PFSK-1 (cell line): ENCODE data around the gene SLC10A4.

Experiments used
- FOXP2 ChIP-seq: optimal IDR thresholded peaks from 2 replicates; pipeline ENCODE3; 2011; ENCODE audit warnings: borderline replicate concordance, control low read depth, inconsistent platforms; ENCODE audit not compliant: insufficient read depth; ENCODE audit errors: extremely low read length, extremely low read depth
- POLR2AphosphoS5 ChIP-seq: IDR thresholded peaks from 2 replicates; pipeline ENCODE4 v1.6.1; 2012; ENCODE audit warnings: low read depth, mild to moderate bottlenecking, control low read depth, low read length, moderate library complexity
- REST ChIP-seq, 2 experiments: IDR thresholded peaks; 2 replicates each; pipeline versions ENCODE4 v1.6.1 to v1.8.0; 2011 to 2012; ENCODE audit warnings: low read depth in 2 of 2, low read length in 2 of 2, control low read depth in 1 of 2, inconsistent platforms in 1 of 2, mild to moderate bottlenecking in 1 of 2, moderate library complexity in 1 of 2; ENCODE audit not compliant: insufficient read depth in 1 of 2
- SIN3A ChIP-seq: IDR thresholded peaks from 2 replicates; pipeline ENCODE4 v1.6.1; 2012; ENCODE audit warnings: mild to moderate bottlenecking, low read length, moderate library complexity, borderline replicate concordance; ENCODE audit not compliant: insufficient read depth
- TAF1 ChIP-seq: IDR thresholded peaks from 2 replicates; pipeline ENCODE4 v1.6.1; 2012; ENCODE audit warnings: low read length, control low read depth, borderline replicate concordance; ENCODE audit not compliant: insufficient read depth

The SLC10A4 gene

DNA sequence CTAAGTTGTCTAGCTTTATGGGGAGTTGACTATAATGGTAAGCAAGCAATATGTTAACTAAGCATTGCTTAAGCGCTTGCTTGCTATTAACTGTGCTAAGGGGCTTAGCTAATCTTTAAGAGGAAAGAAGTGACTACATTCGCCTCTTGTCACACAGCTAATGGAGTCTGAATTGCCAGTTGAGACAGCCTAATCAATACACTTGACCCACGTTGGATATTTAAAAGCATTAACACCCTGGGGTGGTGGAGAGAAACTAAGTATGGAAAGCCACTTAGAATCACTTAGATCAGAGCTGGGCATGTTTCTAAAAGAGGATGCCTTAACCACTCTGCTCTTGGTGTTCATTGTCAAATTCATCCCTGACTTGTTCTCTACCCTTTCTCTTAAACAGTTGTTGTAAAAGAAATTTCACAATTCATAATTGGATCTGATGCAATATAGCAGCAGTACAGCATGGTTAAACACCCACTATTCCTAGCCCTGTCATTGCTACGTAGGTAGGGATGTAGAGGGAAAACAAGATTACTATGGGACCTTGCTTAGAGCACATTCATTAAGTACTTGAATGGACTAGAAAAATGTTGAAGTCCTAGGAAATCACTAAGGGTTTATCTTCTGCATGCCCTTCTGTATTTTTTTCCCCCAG, 10.4 kb downstream of the SLC10A4 start:
- TF ChIP-seq SIN3A (no peak), POLR2AphosphoS5 (no peak), TAF1 (no peak), FOXP2 (no peak), REST (IDR thresholded peaks at IDR 0.05; ENCODE audit: insufficient read depth in 1 of 2, low read depth in 2 of 2, low read length in 2 of 2) (no peak)

DNA sequence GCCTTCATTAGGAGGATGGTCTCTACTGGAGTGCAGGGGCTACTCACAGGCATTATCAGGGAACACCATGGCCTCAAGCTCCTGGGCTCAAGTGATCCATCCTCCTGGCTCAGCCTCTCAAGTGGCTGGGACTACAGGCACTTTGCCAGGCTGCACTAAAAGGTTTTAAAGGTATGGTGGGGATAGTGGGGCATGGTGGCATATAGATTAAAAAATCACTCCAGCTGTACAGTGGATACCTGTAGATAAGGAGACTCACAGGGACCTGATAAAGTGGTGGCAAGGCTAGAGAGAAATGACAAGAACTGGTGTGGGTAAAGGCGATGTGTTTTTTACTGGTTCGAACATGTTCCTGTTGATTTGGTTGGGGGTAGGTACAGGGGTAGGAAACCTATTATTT, 12.8 kb downstream of the SLC10A4 start:
- no peak for TF ChIP-seq FOXP2
- no peak for TF ChIP-seq POLR2AphosphoS5
- TF ChIP-seq TAF1: no peak
- no peak for TF ChIP-seq SIN3A
- TF ChIP-seq REST (IDR thresholded peaks at IDR 0.05; ENCODE audit: insufficient read depth in 1 of 2, low read depth in 2 of 2, low read length in 2 of 2): no peak

DNA sequence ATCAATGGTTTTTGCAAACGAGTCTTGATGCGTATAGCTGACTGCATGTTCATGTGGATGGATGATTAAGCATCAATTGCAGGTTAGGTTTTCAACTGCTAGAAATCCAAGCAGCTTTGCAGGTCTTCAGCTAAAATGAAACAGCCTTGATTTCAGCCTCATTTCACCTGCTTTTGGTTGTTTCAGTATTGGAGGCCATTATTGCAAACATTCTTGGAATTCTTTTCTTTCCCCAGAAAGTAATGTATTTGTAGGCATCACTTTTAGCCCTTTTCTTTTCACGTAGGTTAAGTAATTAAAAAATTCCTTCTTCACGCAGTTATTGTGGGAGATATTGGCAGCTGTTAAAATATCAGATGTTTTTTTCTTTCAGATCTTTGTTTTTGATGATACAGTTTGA, 15.8 kb downstream of the SLC10A4 start:
- TF ChIP-seq POLR2AphosphoS5 (no peak), REST (IDR thresholded peaks at IDR 0.05; ENCODE audit: insufficient read depth in 1 of 2, low read depth in 2 of 2, low read length in 2 of 2) (no peak)

GRCh38 chr4:48499551-48500066, 16.5 kb downstream of the SLC10A4 start:
- TF ChIP-seq POLR2AphosphoS5: no peak
- no peak for TF ChIP-seq TAF1

- TF ChIP-seq TAF1: no peak
These were observed 20.3 kb downstream of the SLC10A4 start for GRCh38 chr4:48503233-48504025.

DNA sequence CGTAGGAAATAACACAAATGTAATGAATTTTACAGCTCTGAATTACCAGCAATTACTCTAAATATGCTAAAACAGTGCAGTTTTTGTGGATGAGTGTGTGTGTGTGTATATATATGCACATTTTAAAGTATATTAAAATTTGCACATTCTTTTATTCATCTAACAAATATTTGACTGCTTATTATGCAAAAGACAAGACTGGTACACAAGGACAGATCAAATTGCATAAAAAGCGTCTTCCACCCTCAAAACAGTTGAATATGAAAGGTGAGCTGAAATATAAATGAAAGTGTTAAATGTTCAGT, 20.8 kb downstream of the SLC10A4 start:
- no peak for TF ChIP-seq FOXP2

- no peak for TF ChIP-seq POLR2AphosphoS5
- TF ChIP-seq TAF1: no peak
- no peak for TF ChIP-seq REST (IDR thresholded peaks at IDR 0.05; ENCODE audit: insufficient read depth in 1 of 2, low read depth in 2 of 2, low read length in 2 of 2)
- TF ChIP-seq FOXP2: no peak
- no peak for TF ChIP-seq SIN3A
These were observed 21.2 kb downstream of the SLC10A4 start for GRCh38 chr4:48504352-48504751.
